Mesendoderm (in vitro differentiated cells): Measurements from ENCODE around the gene DLG2.

Experiments used
- DNase-seq: peaks from one replicate; pipeline ENCODE4 v3.0.0; 2013
- H2AK5ac ChIP-seq: 2 replicates; pipeline ENCODE4 v1.6.1; 2013; ENCODE audit warnings: low read length, inconsistent platforms
- H2BK120ac ChIP-seq: 2 replicates; pipeline ENCODE4 v1.6.1; 2013; ENCODE audit warnings: low read depth, mild to moderate bottlenecking, low read length, moderate library complexity, mixed read lengths
- H2BK15ac ChIP-seq: replicated peaks from 2 replicates; pipeline ENCODE4 v1.6.1; 2013; ENCODE audit warnings: low read depth, mild to moderate bottlenecking, moderate library complexity
- H2BK5ac ChIP-seq: 2 replicates; pipeline ENCODE4 v1.6.1; 2013; ENCODE audit warnings: low read length, inconsistent platforms
- H3K18ac ChIP-seq: 2 replicates; pipeline ENCODE4 v1.6.1; 2013; ENCODE audit warnings: mild to moderate bottlenecking, low read length, mixed read lengths
- H3K23ac ChIP-seq: one replicate; pipeline ENCODE4 v1.6.1; 2013; ENCODE audit warnings: low read length
- H3K27ac ChIP-seq: 2 replicates; pipeline ENCODE4 v1.5.1; 2013; ENCODE audit warnings: low read depth, mild to moderate bottlenecking, inconsistent platforms, low read length, moderate library complexity
- H3K27me3 ChIP-seq: 2 replicates; pipeline ENCODE4 v1.6.1; 2013; ENCODE audit warnings: low read length, control low read depth, mild to moderate bottlenecking, inconsistent platforms; ENCODE audit not compliant: insufficient read depth, poor library complexity
- H3K36me3 ChIP-seq: 2 replicates; pipeline ENCODE4 v1.6.1; 2013; ENCODE audit warnings: low read length, inconsistent platforms; ENCODE audit not compliant: control insufficient read depth, insufficient read depth
- H3K4ac ChIP-seq: one replicate; pipeline ENCODE4 v1.6.1; 2013; ENCODE audit warnings: low read depth, mild to moderate bottlenecking, low read length, moderate library complexity
- H3K4me1 ChIP-seq: 2 replicates; pipeline ENCODE4 v1.6.1; 2013; ENCODE audit warnings: low read depth, low read length, inconsistent platforms; ENCODE audit not compliant: control insufficient read depth
- H3K4me2 ChIP-seq: 2 replicates; pipeline ENCODE4 v1.6.1; 2013; ENCODE audit warnings: low read length
- H3K4me3 ChIP-seq: 2 replicates; pipeline ENCODE4 v1.5.1; 2013; ENCODE audit warnings: mild to moderate bottlenecking, low read length
- H3K56ac ChIP-seq: one replicate; pipeline ENCODE4 v1.6.1; 2013; ENCODE audit warnings: low read length
- H3K79me1 ChIP-seq: 2 replicates; pipeline ENCODE4 v1.6.1; 2013; ENCODE audit warnings: low read length, inconsistent platforms
- H3K79me2 ChIP-seq: 2 replicates; pipeline ENCODE4 v1.6.1; 2013; ENCODE audit warnings: mild to moderate bottlenecking, low read length; ENCODE audit not compliant: control insufficient read depth, insufficient read depth
- H3K9ac ChIP-seq: 2 replicates; pipeline ENCODE4 v1.6.1; 2013; ENCODE audit warnings: low read length, inconsistent platforms
- H4K5ac ChIP-seq: one replicate; pipeline ENCODE4 v1.6.1; 2013; ENCODE audit warnings: low read length
- H4K8ac ChIP-seq: one replicate; pipeline ENCODE4 v1.6.1; 2013; ENCODE audit warnings: low read depth, mild to moderate bottlenecking, control low read depth, low read length, moderate library complexity
- WGBS: extraction: QIAGEN DNeasy Blood & Tissue Kit; methylation state at CpG from one replicate; pipeline ENCODE4 v1.1.7; 2013; ENCODE audit warnings: low lambda C conversion rate, missing lambda C conversion rate; ENCODE audit not compliant: insufficient coverage; ENCODE audit errors: extremely low coverage; 5-methylcytosine and 5-hydroxymethylcytosine counted together

The DLG2 gene

DNA sequence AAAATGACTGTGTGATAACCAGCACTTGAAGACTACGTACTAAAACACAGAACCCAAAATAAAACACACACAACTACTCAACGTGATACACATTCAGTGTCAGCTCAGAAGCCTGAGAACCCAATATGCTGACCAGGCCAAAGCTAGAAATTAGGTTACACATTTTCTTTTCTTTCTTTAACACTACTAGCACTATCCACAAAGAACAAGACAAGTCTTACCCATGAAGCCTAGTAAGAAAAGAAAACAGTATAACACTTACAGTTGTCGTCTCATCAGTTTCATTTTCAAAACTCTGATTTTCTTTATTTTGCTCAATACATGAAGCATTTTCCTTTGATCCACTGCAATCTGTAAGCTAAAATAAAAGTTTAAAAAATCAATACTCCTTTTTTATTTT lies 472.9 kb downstream of the DLG2 start:
- no peak for DNase-seq
- H3K4me1 ChIP-seq, result no peaks in the 10 kb centered on the region
- H4K8ac ChIP-seq, result no peak overlapping the region
- no peaks in the 10 kb centered on the region for H3K36me3 ChIP-seq
- WGBS, result no CpG with 5 or more reads among the region's 3 CpGs
- H4K5ac ChIP-seq, result no peak overlapping the region
- no peak overlapping the region for H2BK5ac ChIP-seq
- H3K9ac ChIP-seq, result no peak overlapping the region
- H3K18ac ChIP-seq, result no peak overlapping the region
- H3K23ac ChIP-seq, result no peak overlapping the region
- no peak overlapping the region for H3K4me2 ChIP-seq
- no peak overlapping the region for H2BK120ac ChIP-seq
- H3K27ac ChIP-seq, result no peak overlapping the region
- no peak overlapping the region for H3K56ac ChIP-seq
- H3K79me2 ChIP-seq, result no peaks in the 10 kb centered on the region
- no peak overlapping the region for H2BK15ac ChIP-seq
- H3K79me1 ChIP-seq, result no peaks in the 10 kb centered on the region
- H3K4ac ChIP-seq, result no peak overlapping the region
- no peak overlapping the region for H2AK5ac ChIP-seq
- no peaks in the 10 kb centered on the region for H3K27me3 ChIP-seq
- H3K4me3 ChIP-seq, result no peak overlapping the region

DNA sequence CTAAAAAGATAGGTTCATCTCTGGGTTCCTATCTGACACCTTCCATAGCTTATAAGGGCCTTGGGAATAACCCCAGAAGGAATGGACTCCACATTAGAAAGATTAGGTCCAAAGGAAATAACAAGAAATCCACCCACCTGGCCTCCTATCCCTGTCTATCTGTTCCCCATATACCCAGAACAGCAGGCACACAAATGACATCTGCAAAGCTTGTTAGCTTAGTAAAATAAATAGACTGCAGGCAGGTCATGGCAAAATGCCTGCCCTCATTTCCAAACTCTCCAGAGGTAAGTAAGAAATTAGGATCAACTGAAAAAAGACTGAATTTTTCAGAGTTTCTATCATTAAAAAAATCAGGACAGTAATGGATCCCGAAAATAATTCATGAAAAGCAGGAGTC lies 489.5 kb downstream of the DLG2 start:
- no peak for DNase-seq
- WGBS, result no CpG with 5 or more reads among the region's 1 CpG
- no peak overlapping the region for H2AK5ac ChIP-seq
- H4K5ac ChIP-seq, result no peak overlapping the region
- no peak overlapping the region for H3K4ac ChIP-seq
- H3K27me3 ChIP-seq, result no peaks in the 10 kb centered on the region
- H3K23ac ChIP-seq, result no peak overlapping the region
- no peak overlapping the region for H2BK5ac ChIP-seq
- no peak overlapping the region for H2BK120ac ChIP-seq
- H3K4me1 ChIP-seq, result no peaks in the 10 kb centered on the region
- no peak overlapping the region for H3K4me2 ChIP-seq
- H3K27ac ChIP-seq, result no peak overlapping the region
- no peak overlapping the region for H3K18ac ChIP-seq
- no peak overlapping the region for H3K4me3 ChIP-seq
- H2BK15ac ChIP-seq, result no peak overlapping the region
- no peak overlapping the region for H4K8ac ChIP-seq
- H3K56ac ChIP-seq, result no peak overlapping the region
- H3K9ac ChIP-seq, result no peak overlapping the region
- no peaks in the 10 kb centered on the region for H3K79me1 ChIP-seq
- no peaks in the 10 kb centered on the region for H3K36me3 ChIP-seq
- H3K79me2 ChIP-seq, result no peaks in the 10 kb centered on the region

DNA sequence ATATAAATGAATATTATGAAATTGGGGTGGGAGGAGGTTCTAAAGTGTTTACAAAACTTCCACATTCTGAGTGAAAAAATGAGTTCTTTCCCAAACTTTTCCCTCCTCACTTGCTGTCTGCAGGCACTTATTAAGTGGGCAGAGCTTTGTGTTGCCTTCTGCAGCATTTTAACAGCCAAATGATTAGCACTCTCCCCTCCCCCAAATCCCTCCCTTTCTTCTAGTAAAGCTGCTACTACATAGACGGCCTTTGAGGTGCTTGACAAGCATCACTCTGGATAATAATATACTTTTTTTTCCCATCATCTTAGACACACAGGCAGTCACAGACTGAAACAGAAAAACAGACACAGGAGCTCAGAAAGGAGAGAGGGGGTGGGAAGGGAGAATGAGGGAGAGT lies 493.5 kb downstream of the DLG2 start:
- no peak overlapping the region for H3K9ac ChIP-seq
- no CpG with 5 or more reads among the region's 1 CpG for WGBS

DNA sequence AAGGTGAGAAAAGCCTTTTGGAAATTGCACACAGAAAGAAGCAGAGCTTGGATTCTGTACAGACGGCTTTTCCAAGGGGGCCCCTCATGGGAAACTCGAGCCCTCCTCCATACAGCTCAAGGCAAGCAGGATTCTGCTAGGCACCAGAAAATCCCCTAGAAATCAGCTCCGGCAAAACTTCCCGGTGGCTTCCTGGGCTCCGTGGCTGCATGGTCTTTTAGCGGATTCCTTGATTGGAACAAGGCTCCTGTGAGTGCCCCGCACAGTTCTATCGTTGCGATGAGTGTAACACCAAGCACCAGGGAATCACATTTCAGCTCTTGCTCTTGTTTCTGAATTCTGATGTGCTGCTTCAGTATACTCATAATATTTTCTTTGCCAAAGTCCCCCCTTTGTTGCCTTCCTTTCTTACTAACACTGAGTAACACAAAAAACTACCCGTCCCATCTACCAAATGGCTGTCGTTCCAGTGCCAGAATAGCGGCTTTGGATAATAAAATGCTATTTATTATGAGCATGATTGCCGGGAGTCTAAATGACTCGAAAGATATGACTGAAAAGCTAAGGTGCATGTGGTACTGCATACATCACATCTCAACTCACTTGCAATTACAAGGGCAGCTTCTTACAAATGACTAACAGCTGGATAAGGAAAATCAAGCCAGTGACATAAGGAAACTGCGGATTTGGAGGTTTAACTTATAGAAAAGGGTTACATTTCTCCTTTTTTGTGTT lies 494.1 kb downstream of the DLG2 start:
- peak overlapping the region; percentile 56 for H4K8ac ChIP-seq
- H2BK120ac ChIP-seq, result no peak overlapping the region
- no peak overlapping the region for H3K56ac ChIP-seq
- no peaks in the 10 kb centered on the region for H3K36me3 ChIP-seq
- no peaks in the 10 kb centered on the region for H3K4me1 ChIP-seq
- H3K23ac ChIP-seq, result no peak overlapping the region
- no peaks in the 10 kb centered on the region for H3K79me2 ChIP-seq
- no peak overlapping the region for H3K9ac ChIP-seq
- H2BK5ac ChIP-seq, result no peak overlapping the region
- H4K5ac ChIP-seq, result no peak overlapping the region
- H3K27me3 ChIP-seq, result no peaks in the 10 kb centered on the region
- H3K79me1 ChIP-seq, result no peaks in the 10 kb centered on the region
- H3K18ac ChIP-seq, result peak overlapping the region; percentile 61
- H3K4me3 ChIP-seq, result no peak overlapping the region
- WGBS, result no CpG with 5 or more reads among the region's 15 CpGs
- peak; percentile 12 for DNase-seq
- no peak overlapping the region for H2AK5ac ChIP-seq
- no peak overlapping the region for H3K4ac ChIP-seq
- H3K4me2 ChIP-seq, result no peak overlapping the region
- no peak overlapping the region for H2BK15ac ChIP-seq
- no peak overlapping the region for H3K27ac ChIP-seq

More for the DNA sequence above, 493.5 kb downstream of the DLG2 start:
- no peaks in the 10 kb centered on the region for H3K79me1 ChIP-seq
- no peak overlapping the region for H3K23ac ChIP-seq
- H2BK15ac ChIP-seq, result no peak overlapping the region
- H3K4me1 ChIP-seq, result no peaks in the 10 kb centered on the region
- H3K4ac ChIP-seq, result no peak overlapping the region
- peak; percentile 15 for DNase-seq
- no peak overlapping the region for H3K56ac ChIP-seq
- no peaks in the 10 kb centered on the region for H3K79me2 ChIP-seq
- no peak overlapping the region for H3K18ac ChIP-seq
- H4K5ac ChIP-seq, result no peak overlapping the region
- no peak overlapping the region for H4K8ac ChIP-seq
- no peak overlapping the region for H3K4me3 ChIP-seq
- no peak overlapping the region for H3K27ac ChIP-seq
- no peaks in the 10 kb centered on the region for H3K27me3 ChIP-seq
- no peaks in the 10 kb centered on the region for H3K36me3 ChIP-seq
- no peak overlapping the region for H3K4me2 ChIP-seq
- no peak overlapping the region for H2AK5ac ChIP-seq
- H2BK120ac ChIP-seq, result no peak overlapping the region
- H2BK5ac ChIP-seq, result no peak overlapping the region

DNA sequence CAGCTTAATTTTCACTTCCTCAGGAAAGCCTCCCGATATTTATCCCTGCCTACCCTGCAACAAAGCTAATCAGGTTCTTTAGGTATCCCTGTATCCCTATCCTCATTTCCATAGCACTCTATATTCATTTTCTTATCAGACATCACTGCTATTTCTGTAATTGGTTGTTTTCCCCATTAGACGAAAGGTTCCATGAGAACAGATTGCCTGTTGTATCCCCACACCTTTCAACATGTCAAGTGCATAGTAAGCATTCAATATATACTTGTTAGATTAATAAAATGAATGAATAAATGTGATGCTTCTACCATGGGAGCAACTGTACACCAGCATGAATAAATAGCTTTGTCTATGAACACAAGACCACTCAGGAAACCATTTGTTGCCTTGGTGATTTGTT lies 499.8 kb downstream of the DLG2 start:
- no peak overlapping the region for H3K4me3 ChIP-seq
- no peak overlapping the region for H2AK5ac ChIP-seq
- no peak for DNase-seq
- H3K18ac ChIP-seq, result no peak overlapping the region
- WGBS, result no CpG with 5 or more reads among the region's 2 CpGs
- H3K36me3 ChIP-seq, result no peaks in the 10 kb centered on the region
- no peaks in the 10 kb centered on the region for H3K27me3 ChIP-seq
- no peak overlapping the region for H4K8ac ChIP-seq
- no peak overlapping the region for H3K56ac ChIP-seq
- H2BK15ac ChIP-seq, result no peak overlapping the region
- no peaks in the 10 kb centered on the region for H3K4me1 ChIP-seq
- H3K23ac ChIP-seq, result no peak overlapping the region
- no peak overlapping the region for H2BK5ac ChIP-seq
- no peak overlapping the region for H3K9ac ChIP-seq
- H3K4ac ChIP-seq, result no peak overlapping the region
- H3K4me2 ChIP-seq, result no peak overlapping the region
- H2BK120ac ChIP-seq, result no peak overlapping the region
- H3K27ac ChIP-seq, result no peak overlapping the region
- no peaks in the 10 kb centered on the region for H3K79me1 ChIP-seq
- no peak overlapping the region for H4K5ac ChIP-seq
- H3K79me2 ChIP-seq, result no peaks in the 10 kb centered on the region

DNA sequence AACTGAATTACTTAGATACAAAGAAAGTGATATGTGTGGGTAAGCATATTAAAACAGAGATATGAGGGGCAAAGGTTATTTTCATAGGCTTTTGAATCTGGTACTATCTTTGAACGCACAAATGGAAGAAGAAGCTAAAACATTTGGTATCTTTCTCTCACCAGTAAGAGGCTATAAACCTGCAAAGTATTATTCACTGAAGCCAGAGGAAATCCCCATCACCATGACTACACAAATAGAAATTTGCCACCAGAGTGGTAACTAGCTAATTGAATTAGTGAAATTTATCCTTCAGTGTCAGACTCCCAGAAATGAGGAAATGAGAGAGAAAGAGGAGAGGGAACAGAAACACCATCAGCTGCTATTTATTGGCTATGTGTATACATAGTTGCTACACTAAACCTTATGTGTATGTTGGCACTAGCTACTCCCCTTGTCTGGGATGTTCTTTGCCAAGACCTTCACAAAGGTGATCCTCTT lies 503.4 kb downstream of the DLG2 start:
- Histone ChIP-seq H4K8ac (no peak overlapping the region), H3K4me1 (no peaks in the 10 kb centered on the region), H2BK15ac (no peak overlapping the region), H3K9ac (no peak overlapping the region), H3K36me3 (no peaks in the 10 kb centered on the region), H3K27ac (no peak overlapping the region), H3K4me2 (no peak overlapping the region), H3K27me3 (no peaks in the 10 kb centered on the region), H3K4ac (no peak overlapping the region), H3K79me1 (no peaks in the 10 kb centered on the region), H3K79me2 (no peaks in the 10 kb centered on the region), H2BK120ac (no peak overlapping the region), H3K23ac (no peak overlapping the region), H4K5ac (no peak overlapping the region), H2AK5ac (no peak overlapping the region), H2BK5ac (no peak overlapping the region), H3K18ac (no peak overlapping the region), H3K56ac (no peak overlapping the region), H3K4me3 (no peak overlapping the region)
- DNase-seq, result peak; percentile 42
- no CpG with 5 or more reads among the region's 1 CpG for WGBS
